HUES6 (cell line): Measurements from ENCODE around the gene TBC1D26.
"Not testable (repeated sequence)": the region's sequence is repeated elsewhere in the genome, so short reads cannot be mapped to it uniquely, and the experiment has no call there.

Source experiments
- H3K27ac ChIP-seq: 2 replicates; pipeline ENCODE4 v1.7.0; 2013; ENCODE audit warnings: low read depth, mild to moderate bottlenecking, low read length, inconsistent platforms
- H3K27me3 ChIP-seq: 2 replicates; pipeline ENCODE4 v1.6.1; 2013; ENCODE audit warnings: low read length; ENCODE audit not compliant: control insufficient read depth, insufficient read depth
- H3K36me3 ChIP-seq: 2 replicates; pipeline ENCODE4 v1.6.1; 2013; ENCODE audit warnings: low read length; ENCODE audit not compliant: control insufficient read depth, insufficient read depth
- H3K4me1 ChIP-seq: 2 replicates; pipeline ENCODE4 v1.6.1; 2013; ENCODE audit warnings: low read length; ENCODE audit not compliant: control insufficient read depth, insufficient read depth
- H3K4me3 ChIP-seq: 2 replicates; pipeline ENCODE4 v1.5.1; 2013; ENCODE audit warnings: low read depth, low read length
- H3K9ac ChIP-seq: one replicate; pipeline ENCODE4 v1.6.1; 2013; ENCODE audit warnings: mild to moderate bottlenecking, low read length
- H3K9me3 ChIP-seq: 2 replicates; pipeline ENCODE4 v1.6.1; 2013; ENCODE audit warnings: low read depth, low read length; ENCODE audit not compliant: control insufficient read depth, insufficient read depth

The TBC1D26 gene

GRCh38 chr17:15744885-15745284, 12.8 kb downstream of the TBC1D26 start:
- Histone ChIP-seq H3K4me3 (no peak overlapping the region), H3K9me3 (peaks cover 4% of the 10 kb centered on the region; the same call in 1 of the 2 replicates), H3K9ac (no peak overlapping the region)

GRCh38 chr17:15749403-15749802, 17.3 kb downstream of the TBC1D26 start:
- not testable (repeated sequence) for H3K36me3 ChIP-seq, H3K4me3 ChIP-seq, H3K27ac ChIP-seq, H3K27me3 ChIP-seq, H3K9me3 ChIP-seq, H3K9ac ChIP-seq, H3K4me1 ChIP-seq

More at GRCh38 chr17:15744885-15745284, 12.8 kb downstream of the TBC1D26 start:
- no peaks in the 10 kb centered on the region for H3K36me3 ChIP-seq
- H3K27ac ChIP-seq = no peak overlapping the region
- no peaks in the 10 kb centered on the region; the same call in 1 of the 2 replicates for H3K4me1 ChIP-seq
- no peaks in the 10 kb centered on the region for H3K27me3 ChIP-seq

- not testable (repeated sequence) for H3K27me3 ChIP-seq, H3K36me3 ChIP-seq
Observed at GRCh38 chr17:15768865-15769533, 36.9 kb downstream of the TBC1D26 start.

GRCh38 chr17:15770679-15771078, 38.6 kb downstream of the TBC1D26 start:
- not testable (repeated sequence) for H3K9me3 ChIP-seq, H3K27ac ChIP-seq, H3K4me3 ChIP-seq, H3K4me1 ChIP-seq, H3K9ac ChIP-seq, H3K36me3 ChIP-seq, H3K27me3 ChIP-seq

More at GRCh38 chr17:15768865-15769533, 36.9 kb downstream of the TBC1D26 start:
- H3K9ac ChIP-seq, H3K4me1 ChIP-seq, H3K9me3 ChIP-seq, H3K4me3 ChIP-seq, H3K27ac ChIP-seq: not testable (repeated sequence)

GRCh38 chr17:15776871-15777270, 44.8 kb downstream of the TBC1D26 start:
- H3K9me3 ChIP-seq = peaks cover 28% of the 10 kb centered on the region
- no peaks in the 10 kb centered on the region for H3K27me3 ChIP-seq

GRCh38 chr17:15777297-15777696, 45.2 kb downstream of the TBC1D26 start:
- Histone ChIP-seq H3K27ac (no peak overlapping the region), H3K9me3 (peaks cover 28% of the 10 kb centered on the region), H3K27me3 (no peaks in the 10 kb centered on the region), H3K36me3 (no peaks in the 10 kb centered on the region), H3K9ac (no peak overlapping the region), H3K4me3 (no peak overlapping the region), H3K4me1 (no peaks in the 10 kb centered on the region)

More at GRCh38 chr17:15776871-15777270, 44.8 kb downstream of the TBC1D26 start:
- H3K9ac ChIP-seq = no peak overlapping the region
- no peaks in the 10 kb centered on the region for H3K4me1 ChIP-seq
- H3K4me3 ChIP-seq = no peak overlapping the region
- no peak overlapping the region for H3K27ac ChIP-seq
- H3K36me3 ChIP-seq = no peaks in the 10 kb centered on the region

GRCh38 chr17:15777717-15778116, 45.6 kb downstream of the TBC1D26 start:
- H3K27me3 ChIP-seq = no peaks in the 10 kb centered on the region
- no peak overlapping the region for H3K27ac ChIP-seq
- H3K4me3 ChIP-seq = no peak overlapping the region
- no peaks in the 10 kb centered on the region for H3K36me3 ChIP-seq
- peaks cover 28% of the 10 kb centered on the region for H3K9me3 ChIP-seq
- no peaks in the 10 kb centered on the region for H3K4me1 ChIP-seq
- no peak overlapping the region for H3K9ac ChIP-seq

- no peak overlapping the region for H3K4me3 ChIP-seq
- no peak overlapping the region for H3K27ac ChIP-seq
- peaks cover 28% of the 10 kb centered on the region for H3K9me3 ChIP-seq
- no peaks in the 10 kb centered on the region for H3K27me3 ChIP-seq
- no peak overlapping the region for H3K9ac ChIP-seq
- H3K36me3 ChIP-seq = no peaks in the 10 kb centered on the region
- no peaks in the 10 kb centered on the region for H3K4me1 ChIP-seq
Observed at GRCh38 chr17:15779119-15779518, 47.0 kb downstream of the TBC1D26 start.

- H3K36me3 ChIP-seq = no peaks in the 10 kb centered on the region
- no peaks in the 10 kb centered on the region for H3K27me3 ChIP-seq
- no peak overlapping the region for H3K4me3 ChIP-seq
- no peak overlapping the region for H3K27ac ChIP-seq
- H3K9ac ChIP-seq = no peak overlapping the region
- H3K4me1 ChIP-seq = no peaks in the 10 kb centered on the region
- peaks cover 28% of the 10 kb centered on the region for H3K9me3 ChIP-seq
Observed at GRCh38 chr17:15780188-15780587, 48.1 kb downstream of the TBC1D26 start.

GRCh38 chr17:15782866-15783265, 50.8 kb downstream of the TBC1D26 start:
- no peaks in the 10 kb centered on the region for H3K4me1 ChIP-seq
- H3K27ac ChIP-seq = no peak overlapping the region
- peaks cover 21% of the 10 kb centered on the region for H3K9me3 ChIP-seq
- H3K27me3 ChIP-seq = no peaks in the 10 kb centered on the region
- H3K9ac ChIP-seq = no peak overlapping the region
- no peak overlapping the region for H3K4me3 ChIP-seq
- H3K36me3 ChIP-seq = no peaks in the 10 kb centered on the region

GRCh38 chr17:15783461-15783860, 51.4 kb downstream of the TBC1D26 start:
- no peaks in the 10 kb centered on the region for H3K4me1 ChIP-seq
- H3K9ac ChIP-seq = no peak overlapping the region
- H3K27me3 ChIP-seq = no peaks in the 10 kb centered on the region
- peaks cover 18% of the 10 kb centered on the region for H3K9me3 ChIP-seq
- no peaks in the 10 kb centered on the region for H3K36me3 ChIP-seq
- no peak overlapping the region for H3K27ac ChIP-seq
- H3K4me3 ChIP-seq = no peak overlapping the region
